ENCODE results near the gene SPDYA.
A peak's percentile ranks its signal among the peaks of the same experiment; 100 is the strongest.

Gene SPDYA

GRCh38 chr2:28824870-28825269, 14.2 kb downstream of the SPDYA start:
- DNase-seq (ENCODE audit: low read depth in 2 of 2), result no peak

GRCh38 chr2:28828382-28828781, 17.7 kb downstream of the SPDYA start:
- no peak for DNase-seq (ENCODE audit: low read depth in 2 of 2)

- DNase-seq (ENCODE audit: low read depth in 2 of 2), result no peak
These were observed 23.3 kb downstream of the SPDYA start for GRCh38 chr2:28833740-28834470.

GRCh38 chr2:28835781-28836180, 25.1 kb downstream of the SPDYA start:
- no peak for DNase-seq (ENCODE audit: low read depth in 2 of 2)

DNA sequence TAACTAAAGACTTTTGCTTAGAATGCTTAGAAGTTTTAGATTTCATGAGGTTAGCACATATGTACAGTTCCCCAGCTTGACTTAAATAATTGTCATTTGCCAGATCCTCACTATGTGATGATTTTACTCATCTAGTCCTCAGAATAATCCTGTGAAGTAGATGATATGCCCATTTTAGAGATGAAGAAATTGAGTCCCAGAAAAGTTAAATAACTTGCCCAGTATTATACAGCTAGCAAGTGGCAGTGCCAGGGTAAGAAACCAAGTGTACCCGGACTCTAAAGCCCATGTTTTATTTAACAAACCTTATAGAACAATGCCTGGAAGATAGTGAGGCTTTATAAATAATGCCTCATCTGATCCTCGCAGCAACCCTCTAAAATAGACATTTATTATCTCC, 28.3 kb downstream of the SPDYA start:
- DNase-seq (ENCODE audit: low read depth in 2 of 2), result no peak

DNA sequence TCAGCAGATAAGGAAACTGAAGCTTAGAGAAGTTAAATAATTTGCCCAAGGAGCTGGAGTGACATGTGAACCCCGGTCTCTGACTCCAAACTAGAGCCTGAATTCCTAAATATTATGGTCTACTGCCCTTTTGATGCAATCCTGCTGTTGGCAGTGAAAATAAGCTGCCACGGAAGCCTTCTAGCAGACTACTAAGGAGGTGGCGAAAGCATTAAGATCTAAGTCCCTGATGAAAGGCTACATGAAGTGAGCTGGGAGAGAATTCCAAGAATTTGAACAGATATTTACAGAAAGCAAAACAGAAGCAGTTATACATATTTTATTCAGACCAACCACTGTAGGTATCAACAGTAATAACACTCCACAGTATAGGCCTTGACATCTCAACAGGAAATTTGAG, 31.4 kb downstream of the SPDYA start:
- no peak for DNase-seq (ENCODE audit: low read depth in 2 of 2)

GRCh38 chr2:28855193-28855592, 44.6 kb downstream of the SPDYA start:
- no peak for DNase-seq (ENCODE audit: low read depth in 2 of 2)

DNA sequence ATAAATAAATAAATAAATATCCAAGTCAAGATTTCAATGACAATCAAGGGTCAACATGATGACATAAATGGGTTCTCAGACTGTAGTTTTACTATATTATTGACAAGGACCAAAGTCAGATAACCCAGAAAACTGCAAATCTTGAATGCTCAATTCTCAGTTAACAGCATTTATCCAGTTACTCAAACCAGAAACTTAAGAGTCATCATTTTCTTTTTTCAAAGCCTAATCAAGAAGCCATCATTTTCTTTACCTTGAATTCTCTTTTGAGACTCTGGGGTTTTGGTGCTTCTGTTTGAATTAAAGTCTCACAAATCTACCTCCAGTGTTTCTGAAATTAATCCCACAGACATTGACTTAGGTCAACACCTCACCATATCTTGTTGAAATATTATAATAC, 45.3 kb downstream of the SPDYA start:
- DNase-seq (ENCODE audit: low read depth in 2 of 2), result no peak

DNA sequence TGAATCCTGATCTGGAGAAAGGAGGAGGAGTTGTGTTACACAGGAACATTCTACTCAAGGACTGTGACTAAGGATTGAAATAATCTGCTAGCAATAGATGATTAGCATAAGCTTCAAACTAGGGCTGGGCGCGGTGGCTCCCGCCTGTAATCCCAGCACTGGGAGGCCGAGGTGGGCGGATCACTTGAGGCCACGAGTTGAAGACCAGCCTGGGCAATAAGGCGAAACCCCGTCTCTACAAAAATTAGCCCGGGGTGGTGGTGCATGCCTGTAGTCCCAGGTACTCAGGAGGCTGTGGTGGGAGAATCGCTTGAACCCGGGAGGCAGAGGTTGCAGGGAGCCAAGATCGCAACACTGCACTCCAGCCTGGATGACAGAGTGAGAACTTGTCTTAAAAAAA, 58.0 kb downstream of the SPDYA start:
- no peak for DNase-seq (ENCODE audit: low read depth in 2 of 2)

GRCh38 chr2:28869494-28870145, 59.0 kb downstream of the SPDYA start:
- peak in 1 of 2 donors; percentile 7 for DNase-seq (ENCODE audit: low read depth in 2 of 2)

DNA sequence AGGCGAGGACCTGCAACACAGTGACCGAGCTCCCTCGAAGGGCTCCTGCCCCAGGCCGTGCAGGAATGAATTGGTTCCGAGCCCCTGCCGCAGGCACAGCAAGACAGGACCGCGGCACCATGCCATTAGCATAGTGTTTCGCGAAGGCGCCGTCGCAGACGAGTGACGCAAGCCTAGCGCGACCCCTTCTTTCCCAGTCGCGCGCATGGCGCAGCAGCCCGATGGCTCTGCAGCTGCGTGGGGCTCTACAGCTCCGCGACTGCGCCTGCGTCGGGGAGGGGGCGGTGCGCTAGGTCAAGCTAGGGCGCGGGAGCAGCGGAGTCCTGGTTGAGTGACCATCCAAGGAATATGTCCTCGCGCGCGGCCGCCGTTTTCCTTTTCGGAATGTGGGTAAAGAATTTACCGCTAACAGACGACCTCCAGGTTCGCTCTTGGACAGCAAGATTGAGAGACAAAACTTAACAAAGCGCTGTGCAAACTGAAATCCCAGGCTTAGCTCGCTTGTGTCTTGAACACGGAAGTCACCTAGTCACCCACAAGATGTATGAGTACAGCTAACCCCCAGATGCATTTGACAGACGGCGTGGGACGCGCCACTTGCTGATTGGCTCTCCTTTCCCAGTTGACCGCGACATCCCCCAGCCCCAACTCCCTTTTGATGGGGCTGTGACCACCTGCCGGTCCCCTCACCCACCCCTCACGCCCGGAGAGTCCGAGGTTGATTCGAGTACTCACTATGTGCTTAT, 59.7 kb downstream of the SPDYA start, which contains the start of gene TRMT61B:
TSS of gene TRMT61B (minus strand) at position 164 of the 746 bp plus-strand sequence. CDS start at position 132, 32 bp downstream.
- DNase-seq (ENCODE audit: low read depth in 2 of 2), result peak; percentile 93 to 97

GRCh38 chr2:28871620-28872019, 61.0 kb downstream of the SPDYA start:
- no peak for DNase-seq (ENCODE audit: low read depth in 2 of 2)

- no peak for DNase-seq (ENCODE audit: low read depth in 2 of 2)
These were observed 69.6 kb downstream of the SPDYA start for GRCh38 chr2:28880193-28880592.

GRCh38 chr2:28893488-28893887, 82.9 kb downstream of the SPDYA start:
- DNase-seq (ENCODE audit: low read depth in 2 of 2), result no peak

DNA sequence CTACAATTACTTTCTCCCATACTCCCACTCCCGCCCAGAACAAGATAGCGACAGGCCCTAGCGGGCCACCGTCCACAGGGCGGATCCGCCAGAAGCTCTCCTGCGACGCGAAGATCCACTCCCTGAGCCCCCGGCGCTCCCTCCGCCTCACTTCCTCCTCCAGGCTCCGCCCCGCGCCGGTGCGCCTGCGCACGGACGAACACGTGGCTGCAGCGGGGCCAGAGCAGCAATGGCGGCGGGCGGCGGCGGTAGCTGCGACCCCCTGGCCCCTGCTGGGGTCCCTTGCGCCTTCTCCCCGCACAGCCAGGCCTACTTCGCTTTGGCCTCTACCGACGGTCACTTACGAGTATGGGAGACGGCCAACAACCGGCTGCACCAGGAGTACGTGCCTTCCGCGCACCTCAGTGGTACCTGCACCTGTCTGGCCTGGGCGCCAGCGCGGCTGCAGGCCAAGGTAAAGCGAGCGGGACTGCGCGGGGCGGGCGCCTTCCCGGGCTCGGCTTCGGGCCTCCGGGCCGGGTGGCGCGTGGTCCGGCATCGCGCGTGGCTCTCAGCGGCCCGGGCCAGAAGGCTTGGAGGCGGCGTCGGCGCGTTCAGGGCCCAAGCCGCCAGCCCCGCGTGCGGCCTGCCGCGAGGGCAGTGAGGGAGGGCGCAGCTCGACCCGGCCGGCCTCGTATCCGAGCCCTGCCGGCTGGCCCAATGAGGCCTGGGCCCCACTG, 84.0 kb downstream of the SPDYA start, which contains the start of gene WDR43:
TSS of gene WDR43 (plus strand) at position 198 of the 719 bp plus-strand sequence. CDS start at position 230, 32 bp downstream.
- DNase-seq (ENCODE audit: low read depth in 2 of 2), result peak; percentile 94 to 96

DNA sequence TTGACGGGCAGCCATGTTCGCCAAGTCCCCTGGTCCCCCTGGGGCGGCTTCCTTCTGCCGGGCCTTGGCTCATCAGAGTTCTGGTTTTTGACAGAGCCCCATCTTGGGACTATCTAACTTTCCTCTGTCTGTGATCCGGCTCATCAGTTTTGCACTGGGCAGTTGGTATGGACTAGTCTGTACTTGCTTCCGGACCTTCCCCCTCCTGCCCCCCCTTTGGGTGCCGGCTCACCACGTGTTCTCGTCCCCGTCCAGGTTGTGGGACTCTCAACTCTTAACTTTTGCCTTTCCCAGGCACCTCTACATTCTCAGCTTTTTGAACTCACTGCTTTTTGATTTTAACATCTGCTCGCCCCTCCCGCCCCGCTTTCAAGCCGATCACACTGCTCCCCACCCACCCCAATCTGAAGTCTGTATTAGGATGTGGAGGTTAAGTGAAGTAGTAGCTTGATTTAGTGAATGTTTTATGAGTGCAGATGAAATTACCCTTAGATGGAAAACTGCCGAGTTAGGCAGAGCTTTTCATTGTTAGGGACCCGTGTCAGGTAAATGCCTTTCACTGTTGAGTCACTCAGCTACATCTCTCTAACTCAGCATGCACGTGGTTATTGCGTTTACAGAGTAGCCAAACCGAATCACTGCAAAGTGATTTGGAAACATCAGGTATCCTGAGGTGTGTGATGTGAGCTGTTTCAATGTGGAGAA, 84.7 kb downstream of the SPDYA start:
- DNase-seq (ENCODE audit: low read depth in 2 of 2), result peak; percentile 14 to 40

DNA sequence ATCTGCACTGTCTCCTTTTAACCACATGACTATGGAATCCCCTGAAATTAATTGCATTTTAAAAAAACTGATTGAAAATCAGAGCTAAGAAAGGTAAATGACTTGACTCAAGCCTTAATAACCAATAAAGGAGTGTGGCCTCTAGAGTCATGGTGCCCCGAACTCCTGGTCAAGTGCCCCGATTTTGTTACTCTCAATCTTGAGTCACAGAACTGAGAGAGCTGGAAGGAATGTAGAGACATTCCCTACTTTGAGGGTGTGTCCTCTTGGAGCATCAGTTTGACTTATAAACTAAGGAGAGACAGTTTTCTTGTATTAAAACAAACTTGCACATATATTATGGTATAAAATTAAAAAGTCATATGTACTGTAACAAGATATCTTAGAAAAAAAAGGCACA, 86.3 kb downstream of the SPDYA start:
- no peak for DNase-seq (ENCODE audit: low read depth in 2 of 2)

DNA sequence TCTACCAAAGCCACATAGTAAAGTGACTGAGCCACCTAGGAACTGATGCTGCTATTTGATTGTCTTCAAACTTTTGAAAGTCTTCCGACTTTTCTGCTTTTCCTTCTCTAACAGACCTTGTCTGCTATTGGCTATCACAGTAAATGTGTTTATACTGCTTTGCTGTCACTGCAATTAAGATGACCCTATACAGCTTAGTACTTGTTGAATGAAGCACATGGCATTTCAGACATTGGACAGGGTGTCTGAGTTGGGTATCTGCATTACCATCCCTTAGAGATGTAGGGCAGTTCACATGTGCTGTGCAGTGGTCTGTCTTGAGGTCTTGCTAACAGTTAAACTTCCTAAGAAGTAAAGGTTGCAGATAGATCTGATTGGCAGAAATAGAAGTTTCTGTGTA, 87.4 kb downstream of the SPDYA start:
- DNase-seq (ENCODE audit: low read depth in 2 of 2), result no peak
